Right forelimb (tissue), 1 donor: ENCODE data around the gene ATP11C.
"Not testable (repeated sequence)": the region's sequence is repeated elsewhere in the genome, so short reads cannot be mapped to it uniquely, and the experiment has no call there.

Experiments
- DNase-seq: peaks from one replicate; pipeline ENCODE4 v3.0.0-alpha.2; 2018

The ATP11C gene

DNA sequence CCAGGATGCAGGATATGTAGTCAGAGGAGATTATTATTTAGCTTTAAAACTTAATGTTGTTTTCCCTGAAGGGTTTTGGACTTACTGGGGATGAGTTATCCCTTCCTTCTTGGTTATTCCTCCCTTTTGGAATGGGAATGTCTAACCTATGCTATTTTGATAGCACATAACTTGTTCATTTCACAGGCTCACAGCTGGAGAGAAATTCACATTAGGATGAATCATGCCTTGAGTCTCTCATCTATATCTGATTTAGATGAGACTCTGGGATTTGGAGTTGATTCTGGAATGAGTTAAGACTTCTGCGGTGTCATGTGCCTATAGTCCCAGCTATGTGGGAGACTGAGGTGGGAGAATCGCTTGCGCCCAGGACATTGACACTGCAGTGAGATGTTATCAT is 81.1 kb downstream of the ATP11C start:
- no peak for DNase-seq

DNA sequence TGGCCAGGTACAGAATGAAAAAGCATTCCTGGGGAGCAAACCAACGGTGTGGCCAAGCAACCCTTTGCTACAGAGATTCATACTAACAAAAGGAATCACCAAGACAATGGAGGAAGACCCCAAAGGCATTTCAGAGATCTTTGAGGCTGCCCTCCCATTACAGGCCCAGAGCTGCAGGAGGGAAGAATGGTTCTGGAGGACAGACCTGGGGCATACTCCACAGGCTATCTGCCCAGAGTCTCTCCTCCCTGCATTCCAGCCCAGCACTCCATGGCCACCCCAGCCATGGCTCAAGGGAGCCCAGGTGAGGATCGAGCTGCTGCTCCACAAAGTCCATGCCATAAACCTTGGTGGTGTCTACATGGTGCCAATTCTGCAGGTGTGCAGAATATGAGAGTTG is 81.9 kb downstream of the ATP11C start:
- DNase-seq, result no peak

DNA sequence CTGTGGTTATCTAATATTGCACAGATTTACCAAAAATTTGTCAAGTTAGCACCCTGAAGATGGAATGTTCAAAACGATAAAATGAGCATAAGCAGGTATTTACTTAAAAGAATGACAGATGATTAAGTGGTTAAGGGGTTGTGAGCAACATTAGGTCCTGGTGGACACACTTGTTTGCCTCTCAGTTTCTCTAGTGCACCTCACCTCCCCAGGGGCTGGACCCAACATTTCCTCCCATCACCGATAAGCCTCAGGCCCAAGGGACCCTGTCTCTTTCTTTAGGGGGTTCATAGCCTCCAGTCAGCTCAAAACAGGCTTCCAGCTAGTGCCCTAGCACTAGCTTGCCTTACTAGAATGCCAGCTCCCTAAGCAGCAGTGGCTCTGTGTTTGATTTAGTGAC is 88.0 kb downstream of the ATP11C start:
- DNase-seq, result no peak

DNA sequence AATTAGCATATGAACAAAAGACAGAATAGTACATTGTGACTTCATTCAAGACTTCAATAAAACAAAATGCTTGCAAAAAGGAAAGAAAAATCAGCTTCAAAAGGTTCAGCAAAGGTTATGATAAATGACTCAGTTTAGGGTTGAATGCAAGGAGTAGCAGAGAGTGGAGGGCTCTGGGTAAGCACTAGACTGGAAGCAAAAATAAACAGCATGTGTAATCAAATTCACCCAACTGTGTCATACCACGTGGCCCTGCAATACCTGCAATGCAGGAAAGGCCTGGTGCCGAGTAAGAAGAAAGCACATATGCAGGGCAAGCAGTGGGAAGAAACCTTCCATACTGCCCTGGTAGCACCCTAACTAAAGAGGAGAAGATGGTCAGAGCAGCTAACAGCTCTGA is 88.7 kb downstream of the ATP11C start:
- no peak for DNase-seq

DNA sequence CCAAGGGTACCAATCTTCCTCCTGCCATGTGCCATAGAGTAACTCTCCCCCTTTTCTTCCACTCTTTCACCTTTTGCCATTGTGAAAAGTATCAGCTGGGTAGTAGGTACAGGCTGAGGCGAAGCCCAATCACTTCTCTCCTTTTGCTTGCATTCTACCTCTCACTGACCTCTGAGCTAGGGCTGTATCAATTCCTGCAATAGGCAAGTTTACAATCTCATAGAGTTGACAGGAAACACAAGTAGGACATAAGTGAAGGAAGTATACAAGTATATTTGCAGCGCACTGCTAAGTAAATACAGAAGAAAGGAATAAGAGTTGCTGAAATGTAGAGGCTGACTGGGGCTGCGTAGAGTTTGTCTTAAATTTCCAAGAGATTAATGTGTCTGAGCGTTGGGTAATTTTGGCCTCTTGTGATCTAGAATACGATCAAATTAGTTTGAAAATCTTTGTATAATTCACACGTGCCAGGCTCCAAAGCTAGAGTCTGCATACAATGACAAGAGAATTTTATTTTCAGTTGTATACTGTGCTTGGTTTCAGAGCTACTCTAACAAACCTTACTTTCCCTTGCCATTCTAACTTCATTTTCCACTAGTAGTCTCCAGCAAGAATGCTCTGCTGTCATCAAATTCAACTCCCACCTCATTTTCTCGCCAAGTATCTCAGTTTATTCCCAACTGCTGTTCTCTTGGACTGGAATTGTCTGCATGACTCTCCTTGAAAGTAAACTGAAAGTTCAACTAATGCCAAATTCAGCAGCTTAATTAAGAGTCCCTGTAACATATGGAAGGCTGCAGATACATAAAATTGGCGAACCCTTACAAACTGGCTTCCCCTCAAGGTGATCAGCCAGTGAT is 90.3 kb downstream of the ATP11C start:
- no peak for DNase-seq

DNA sequence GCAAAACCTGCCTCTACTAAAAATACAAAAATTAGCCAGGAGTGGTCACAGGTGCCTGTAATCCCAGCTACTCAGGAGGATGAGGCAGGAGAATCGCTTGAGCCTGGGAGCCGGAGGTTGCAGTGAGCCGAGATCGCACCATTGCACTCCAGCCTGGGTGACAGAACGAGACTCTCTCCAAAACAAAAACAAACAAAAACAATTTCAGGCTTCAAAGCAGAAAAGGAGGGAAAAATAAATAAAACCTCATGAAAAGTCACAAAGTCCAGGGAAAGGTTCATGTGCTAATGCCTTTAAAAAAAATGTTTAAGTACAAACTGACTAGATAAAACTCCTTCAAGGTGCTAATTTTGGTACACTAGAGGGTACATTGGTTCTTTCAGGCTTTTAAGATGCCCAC is 96.5 kb downstream of the ATP11C start:
- not testable (repeated sequence) for DNase-seq

DNA sequence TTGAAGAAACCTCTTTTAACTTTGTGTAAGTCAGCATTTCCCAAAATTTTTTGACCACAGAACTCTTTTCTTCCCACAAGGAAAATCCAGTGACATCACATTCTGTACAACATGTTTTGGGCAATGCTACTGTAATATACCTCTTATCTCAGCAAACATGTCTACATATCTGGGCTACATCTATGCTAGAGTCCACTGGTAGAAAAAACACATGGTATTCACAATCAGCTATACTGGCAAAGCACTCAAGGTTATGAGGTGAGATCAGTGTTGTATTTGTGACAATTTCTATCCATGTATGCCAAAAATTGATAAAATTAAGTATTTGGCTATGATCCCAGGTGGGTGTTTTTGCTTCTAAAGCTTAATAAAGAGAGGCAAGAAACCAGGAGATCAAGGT is 98.0 kb downstream of the ATP11C start:
- no peak for DNase-seq

DNA sequence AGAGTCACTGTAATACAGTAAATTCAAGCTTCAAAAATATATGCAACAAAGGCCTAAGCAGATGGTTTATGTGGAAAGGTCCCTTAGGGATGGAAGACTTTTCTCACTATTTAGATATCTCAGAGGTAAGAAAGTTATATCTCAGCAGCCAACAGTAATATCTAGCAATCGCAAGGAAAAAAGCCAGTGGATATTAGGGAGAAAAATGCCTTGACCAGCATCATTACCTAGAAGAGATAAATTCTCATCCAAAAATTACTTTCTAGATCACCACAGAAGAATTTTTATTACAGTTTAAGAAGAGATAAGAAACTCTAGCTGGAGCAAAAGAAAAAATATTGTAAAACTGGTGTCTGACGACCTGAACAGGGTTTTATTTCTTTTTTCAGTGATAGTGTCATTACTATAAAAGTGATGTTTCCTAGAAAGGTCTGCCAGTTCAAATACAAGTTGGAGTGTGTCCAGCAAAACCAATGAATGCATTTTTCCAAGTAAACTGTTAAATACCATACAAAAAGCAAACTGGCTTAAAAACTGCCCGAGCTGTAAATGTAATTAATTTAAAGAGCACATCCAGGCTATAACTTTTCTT is 100.0 kb downstream of the ATP11C start:
- no peak for DNase-seq

DNA sequence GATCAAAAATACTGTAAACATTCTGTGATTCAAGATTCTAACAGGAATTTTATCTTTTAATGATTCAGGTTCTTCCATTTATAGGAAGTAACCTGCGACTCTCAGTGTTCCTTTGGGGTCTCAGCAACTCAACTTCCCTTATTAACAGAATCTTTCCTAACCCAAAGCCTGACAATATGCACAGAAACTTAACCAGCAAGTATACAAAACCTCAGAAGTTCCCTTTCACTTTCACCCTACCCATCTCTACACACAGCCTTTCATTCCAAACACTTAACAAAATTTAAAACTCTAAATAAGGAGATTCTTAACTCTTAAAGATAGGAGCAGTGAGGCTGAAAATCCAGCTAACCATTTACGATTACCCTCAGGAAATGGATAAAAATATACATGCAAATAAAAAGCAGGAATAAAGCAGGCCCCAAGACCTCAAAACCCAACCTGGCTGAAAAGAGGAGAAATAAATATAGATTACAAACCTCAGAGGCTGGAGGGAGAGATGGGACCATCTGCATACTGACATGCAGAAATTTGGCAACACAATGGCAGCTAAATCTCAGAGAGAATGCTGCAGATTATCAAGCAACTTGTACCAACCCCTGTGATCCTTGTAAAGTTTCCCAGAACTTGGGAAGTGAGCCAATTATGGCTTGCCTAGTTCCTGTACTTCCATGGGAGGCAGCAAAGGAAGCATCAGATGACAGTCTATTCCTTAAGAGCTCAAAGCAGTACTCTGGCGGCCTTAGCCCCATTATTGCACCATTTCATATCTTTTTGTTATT is 101.0 kb downstream of the ATP11C start:
- DNase-seq, result no peak

DNA sequence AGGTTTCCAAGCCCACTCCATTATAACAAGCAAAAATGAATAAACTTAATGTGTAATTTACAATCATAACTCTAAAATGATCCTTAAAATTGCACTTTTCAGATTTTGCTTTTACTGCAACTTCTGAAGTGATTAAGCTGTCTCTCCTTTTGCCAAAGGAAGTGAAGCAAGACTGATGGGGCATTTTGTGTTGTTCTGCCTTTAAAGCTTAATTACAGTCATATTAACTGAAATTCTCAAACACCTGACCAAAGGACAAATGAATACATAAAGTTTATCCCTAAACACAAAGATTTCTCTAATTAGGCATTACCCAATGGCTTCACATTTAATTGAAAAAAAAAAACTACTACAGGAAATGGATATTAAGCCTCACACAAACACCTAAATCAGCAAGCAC is 101.8 kb downstream of the ATP11C start:
- DNase-seq, result no peak

DNA sequence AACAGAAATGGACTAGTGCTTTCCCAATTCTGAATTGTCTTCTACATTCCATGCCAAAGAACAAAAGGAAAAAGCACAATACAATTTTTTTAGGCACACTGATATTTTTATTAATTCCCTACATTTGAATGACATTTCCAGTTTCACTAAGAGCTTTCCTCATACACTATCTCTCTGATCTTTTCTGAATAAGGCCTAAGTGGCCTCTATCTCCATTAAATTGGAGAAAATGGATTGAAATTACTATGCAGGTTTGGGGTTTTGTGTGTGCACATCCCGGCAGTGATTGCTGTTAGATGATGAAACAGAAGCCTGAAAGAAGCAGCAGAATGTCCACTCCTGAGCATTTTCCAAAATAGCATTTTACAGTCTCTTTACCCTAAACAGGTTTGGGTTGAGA is 104.0 kb downstream of the ATP11C start:
- DNase-seq, result no peak

DNA sequence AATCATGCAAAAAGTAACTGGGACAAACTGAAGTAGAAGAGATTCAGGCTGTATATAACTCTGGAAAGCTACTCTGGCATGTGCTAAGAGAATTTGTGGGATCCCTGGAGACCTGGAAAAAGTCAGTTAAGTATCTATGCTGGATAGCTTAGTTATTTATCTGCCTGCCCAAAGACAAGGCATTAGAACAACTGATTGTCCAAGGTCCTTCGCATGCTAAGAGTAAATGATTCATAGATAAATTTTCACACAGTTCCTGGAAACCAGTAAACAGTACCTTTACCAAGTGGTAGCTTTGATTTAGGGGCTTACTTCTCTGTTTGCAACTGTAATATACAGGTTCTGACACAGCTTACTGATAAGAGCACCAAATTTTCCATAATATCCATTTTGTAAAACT is 104.8 kb downstream of the ATP11C start:
- no peak for DNase-seq

DNA sequence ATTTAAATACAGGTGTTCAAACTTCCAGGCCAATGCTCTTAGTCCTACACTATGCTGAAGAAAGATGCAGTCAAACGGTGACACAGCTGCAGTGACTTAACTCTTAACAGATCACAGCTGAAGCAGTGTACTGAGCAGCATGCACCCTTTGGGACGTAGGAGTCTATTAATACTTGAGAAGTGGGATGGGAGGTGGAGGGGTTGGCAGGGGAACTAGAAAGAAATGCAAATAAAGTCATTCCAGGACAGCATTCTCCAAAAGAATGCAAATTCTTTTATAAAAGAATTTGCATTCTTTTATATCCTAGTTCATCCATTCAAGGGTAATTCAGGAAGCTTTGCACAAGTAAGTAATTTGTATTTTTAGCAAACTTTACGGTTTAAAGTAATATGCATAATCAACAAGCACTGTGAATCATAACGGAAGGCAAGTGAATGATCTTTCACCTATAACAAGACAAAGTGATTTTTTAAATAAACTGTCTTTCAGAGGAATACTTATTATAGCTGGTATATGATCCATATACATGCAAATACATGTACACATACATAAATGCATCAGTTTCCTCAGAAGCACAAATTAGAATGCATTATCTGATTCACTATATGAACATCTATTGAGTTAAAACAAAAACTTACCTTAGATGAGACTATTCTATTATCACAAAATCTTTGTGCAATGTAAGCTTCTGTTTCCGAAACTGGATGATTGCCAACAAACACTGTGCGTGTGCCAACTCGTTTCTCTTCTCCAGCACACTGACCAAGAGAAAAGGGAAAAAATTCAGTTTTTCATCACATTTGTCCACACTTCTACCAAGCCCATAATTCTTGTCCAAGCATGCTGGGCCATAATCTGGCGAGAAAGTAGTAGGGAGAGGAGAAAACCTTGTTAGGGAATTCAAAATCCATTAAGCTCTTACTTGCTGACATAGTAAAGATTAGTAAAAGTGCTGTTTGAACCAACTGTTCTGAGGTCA is 106.5 kb downstream of the ATP11C start:
- DNase-seq, result no peak

DNA sequence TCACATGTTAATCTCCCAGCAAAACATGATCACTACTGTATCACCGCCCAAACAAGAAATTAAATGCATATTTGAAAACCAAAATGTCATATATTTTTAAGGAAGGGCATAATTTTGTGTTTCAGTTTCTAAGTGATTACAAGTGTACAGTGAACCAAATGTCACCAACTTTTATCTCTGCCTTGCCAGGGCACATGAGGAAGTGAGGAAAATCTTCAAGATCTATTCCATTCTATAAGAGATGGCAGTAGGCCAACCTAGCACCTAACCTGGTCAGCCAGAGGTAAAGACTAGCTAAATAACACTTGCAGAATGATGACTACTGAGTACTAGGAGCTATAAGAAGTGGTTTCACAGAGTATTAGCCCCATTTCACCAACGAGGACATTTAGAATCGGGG is 107.2 kb downstream of the ATP11C start:
- no peak for DNase-seq

DNA sequence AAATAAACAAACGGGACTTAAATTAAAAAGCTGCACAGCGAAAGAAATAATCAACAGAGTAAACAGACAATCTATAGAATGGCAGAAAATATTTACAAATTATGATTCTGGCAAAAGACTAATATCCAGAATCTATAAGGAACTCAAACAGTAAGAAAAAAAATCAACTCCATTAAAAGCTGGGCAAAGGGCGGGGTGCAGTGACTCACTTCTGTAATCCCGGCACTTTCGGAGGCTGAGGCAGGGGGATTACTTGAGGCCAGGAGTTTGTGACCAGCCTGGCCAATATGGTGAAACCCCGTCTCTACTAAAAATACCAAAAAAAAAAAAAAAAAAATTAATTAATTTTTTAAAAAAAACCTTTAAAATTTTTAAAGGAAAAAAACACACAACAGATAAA is 109.0 kb downstream of the ATP11C start:
- DNase-seq, result no peak

DNA sequence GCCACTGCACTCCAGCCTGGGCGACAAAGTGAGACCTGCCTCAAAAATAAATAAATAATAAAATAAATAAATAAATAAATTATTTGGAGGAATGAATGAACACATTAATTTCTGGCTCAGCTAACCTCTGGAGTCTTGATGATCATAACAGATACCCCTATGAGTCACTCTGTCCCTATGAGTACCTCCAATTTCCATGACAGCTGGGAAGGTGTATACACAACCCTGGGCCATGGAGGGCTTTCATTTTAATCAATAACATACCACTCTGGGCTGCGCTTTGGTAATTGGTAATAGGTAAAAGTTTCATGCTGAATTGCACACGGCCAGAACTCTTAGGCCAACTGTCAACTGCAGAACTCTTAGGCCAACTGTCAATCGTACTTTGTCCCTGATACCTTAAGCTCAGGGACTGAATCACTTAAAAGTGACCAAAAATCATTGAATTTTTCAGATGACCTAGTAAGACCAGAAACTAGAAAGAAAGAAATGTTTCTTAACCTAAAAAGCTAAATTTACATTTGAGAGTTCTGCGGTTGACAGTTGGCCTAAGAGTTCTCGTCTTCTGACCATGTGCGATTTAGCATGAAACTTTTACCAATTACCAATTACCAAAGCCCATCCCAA is 112.4 kb downstream of the ATP11C start:
- DNase-seq, result no peak

DNA sequence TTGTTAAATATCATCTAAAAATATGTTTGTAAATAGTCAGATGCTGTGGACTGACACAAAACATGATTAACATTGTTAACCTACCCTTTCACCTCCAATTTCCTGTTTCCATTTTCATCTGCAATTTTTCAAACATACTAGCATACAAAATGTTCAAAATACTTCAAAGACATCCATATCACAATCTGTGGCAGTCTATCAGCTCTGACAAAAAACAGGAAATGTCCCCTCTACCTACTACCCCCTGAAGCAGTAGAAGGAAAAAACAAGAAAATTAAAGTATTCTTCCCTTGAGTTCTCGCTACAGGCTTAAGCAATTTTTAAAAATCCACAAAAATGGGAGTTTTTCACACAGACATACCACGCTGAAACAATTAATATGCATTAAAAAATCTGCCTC is 116.6 kb downstream of the ATP11C start:
- no peak for DNase-seq

DNA sequence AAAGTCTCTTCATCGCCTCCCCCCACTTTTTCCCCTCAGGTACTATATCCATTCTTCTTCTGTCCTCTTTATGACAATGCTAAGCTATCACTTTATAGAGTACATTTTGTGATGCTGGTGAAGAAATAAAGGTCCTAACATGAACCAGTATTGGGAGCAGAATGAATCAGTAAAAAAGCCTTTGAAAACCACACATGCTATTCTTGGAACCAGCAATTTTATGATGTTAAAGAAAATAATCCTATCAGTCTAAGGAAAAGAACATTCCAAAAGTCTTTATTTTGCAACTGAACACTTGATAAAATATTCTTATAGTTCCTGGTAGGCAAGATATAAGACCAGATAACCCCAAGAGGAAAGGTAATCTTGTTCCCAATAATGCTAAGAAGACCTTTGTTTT is 117.1 kb downstream of the ATP11C start:
- DNase-seq, result no peak

DNA sequence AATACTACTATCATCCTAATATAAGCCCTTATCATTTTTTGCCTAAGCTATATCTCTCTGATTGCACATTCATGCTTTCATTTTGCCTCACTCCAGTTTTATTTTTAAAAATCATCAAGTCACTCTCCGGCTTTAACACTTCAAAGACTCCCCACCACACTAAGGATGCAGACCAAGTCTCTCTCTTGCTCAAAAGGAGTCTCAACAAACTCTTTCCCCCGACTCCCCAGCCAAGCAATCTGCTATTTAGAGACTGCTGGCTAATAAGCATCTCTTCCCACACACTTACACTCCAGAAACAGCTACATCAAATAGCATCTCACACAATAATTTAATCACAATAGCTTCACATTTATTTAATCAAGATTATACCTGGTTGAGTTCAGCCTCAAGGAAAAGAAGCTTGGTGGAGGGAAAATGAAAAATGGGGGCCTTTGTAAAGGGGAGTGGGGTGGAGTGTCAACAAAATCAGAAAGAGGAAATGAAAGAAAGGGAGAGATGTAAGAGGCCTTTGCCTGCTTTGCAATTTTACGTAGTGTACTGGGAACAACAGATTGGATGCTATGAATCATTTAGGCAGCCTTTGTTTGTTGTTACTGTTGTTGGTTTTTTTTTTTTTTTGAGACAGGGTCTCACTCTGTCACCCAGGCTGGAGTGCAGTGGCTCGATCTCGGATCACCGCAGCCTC is 120.8 kb downstream of the ATP11C start:
- DNase-seq, result no peak

DNA sequence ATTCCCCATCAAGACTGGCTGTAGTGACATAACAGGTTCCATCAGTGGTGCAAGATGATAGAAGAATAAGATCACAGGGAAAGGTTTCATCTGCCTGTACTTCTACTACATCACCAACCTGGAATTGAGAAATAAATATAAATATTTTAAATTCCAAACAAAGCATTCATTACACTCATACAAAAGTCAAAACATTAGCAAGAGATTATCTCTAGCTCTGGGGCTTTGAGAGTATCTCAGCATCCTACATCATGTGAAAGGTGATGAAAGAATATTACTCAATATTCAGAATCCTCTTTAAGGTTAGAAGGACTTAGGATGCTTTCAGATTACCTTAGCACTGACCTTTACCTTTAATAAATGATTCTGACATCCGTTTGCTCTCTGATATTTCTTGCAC is 128.4 kb downstream of the ATP11C start:
- no peak for DNase-seq

DNA sequence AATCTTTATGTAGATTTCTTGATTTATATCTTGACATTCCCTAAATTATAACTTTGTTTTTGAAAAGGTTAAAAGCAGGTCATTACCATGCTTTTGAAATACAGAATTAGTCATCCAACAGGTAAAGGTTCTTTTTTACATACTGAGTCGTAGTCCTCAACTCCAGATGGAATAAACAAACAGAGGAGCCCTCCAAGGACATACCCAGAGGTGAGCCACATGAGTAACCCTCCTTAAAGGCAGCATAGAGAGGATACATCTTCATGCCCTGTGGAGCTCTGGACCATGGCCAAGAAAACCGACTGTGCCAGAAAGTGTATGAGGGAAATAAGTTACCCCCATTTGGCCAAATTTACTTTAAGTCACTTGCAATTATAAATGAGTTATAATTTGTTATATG is 129.6 kb downstream of the ATP11C start:
- DNase-seq, result no peak

DNA sequence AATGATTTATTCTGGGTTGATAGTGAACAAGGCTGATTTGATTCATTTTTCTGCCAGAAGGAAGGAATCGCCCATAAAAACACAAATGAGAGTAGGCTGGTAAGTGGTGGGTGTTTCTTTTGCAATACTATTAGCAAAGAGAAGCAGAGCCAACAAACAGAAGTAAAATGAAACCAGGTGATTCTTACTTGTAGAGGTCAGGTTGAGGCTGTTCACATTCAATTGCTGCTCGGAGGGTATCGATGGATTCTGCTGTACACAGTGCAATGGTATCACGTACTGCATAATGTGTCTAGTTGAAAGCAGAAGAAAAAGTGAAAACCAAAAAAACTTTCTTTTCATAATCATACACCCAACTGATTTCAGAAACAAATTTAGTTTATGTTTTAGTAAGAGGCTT is 130.8 kb downstream of the ATP11C start:
- no peak for DNase-seq
